ENCODE results near the gene TIMM44.
"Not testable (repeated sequence)": the region's sequence is repeated elsewhere in the genome, so short reads cannot be mapped to it uniquely, and the experiment has no call there.

The TIMM44 gene

DNA sequence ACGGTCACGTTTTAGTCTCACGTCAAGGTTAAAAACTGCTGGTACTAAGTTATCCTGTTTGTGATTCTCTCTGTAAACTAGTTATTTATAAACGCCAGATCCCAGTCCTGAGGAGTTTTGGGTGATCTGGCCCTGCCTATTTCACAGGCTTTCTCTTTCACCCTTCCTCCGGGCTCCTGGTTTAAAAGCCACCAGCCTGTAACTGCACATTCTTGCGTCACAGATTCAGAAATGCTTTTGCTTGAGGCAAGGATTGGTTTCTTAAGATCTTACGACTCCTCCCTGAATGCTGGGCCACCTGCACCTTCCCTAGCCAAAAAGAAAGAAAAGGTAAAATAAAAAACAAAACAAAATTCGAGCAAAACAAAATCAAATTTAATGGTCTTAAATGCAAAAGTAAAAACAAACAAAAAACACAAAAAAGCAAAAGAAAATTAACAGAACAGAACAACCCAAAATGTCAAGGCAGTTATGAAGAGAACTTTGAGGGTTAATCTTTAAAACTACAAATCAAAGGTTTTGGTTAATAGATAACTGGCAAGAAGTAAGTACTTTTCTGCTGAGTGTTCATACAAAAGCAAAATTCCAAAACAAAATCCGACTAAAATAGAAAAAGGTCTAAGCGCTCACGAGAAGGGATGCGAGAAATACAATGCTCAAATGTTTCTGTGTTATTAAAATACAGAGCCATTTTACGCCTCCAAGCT lies 18.6 kb upstream of the TIMM44 start:
- H3K4me3 ChIP-seq (ENCODE audit: low read depth, low read length), result no peak overlapping the region
- TF ChIP-seq, protein P1, sequence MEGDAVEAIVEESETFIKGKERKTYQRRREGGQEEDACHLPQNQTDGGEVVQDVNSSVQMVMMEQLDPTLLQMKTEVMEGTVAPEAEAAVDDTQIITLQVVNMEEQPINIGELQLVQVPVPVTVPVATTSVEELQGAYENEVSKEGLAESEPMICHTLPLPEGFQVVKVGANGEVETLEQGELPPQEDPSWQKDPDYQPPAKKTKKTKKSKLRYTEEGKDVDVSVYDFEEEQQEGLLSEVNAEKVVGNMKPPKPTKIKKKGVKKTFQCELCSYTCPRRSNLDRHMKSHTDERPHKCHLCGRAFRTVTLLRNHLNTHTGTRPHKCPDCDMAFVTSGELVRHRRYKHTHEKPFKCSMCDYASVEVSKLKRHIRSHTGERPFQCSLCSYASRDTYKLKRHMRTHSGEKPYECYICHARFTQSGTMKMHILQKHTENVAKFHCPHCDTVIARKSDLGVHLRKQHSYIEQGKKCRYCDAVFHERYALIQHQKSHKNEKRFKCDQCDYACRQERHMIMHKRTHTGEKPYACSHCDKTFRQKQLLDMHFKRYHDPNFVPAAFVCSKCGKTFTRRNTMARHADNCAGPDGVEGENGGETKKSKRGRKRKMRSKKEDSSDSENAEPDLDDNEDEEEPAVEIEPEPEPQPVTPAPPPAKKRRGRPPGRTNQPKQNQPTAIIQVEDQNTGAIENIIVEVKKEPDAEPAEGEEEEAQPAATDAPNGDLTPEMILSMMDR (IDR thresholded peaks at IDR 0.05; ENCODE audit: low read depth, low read length), result no peak

DNA sequence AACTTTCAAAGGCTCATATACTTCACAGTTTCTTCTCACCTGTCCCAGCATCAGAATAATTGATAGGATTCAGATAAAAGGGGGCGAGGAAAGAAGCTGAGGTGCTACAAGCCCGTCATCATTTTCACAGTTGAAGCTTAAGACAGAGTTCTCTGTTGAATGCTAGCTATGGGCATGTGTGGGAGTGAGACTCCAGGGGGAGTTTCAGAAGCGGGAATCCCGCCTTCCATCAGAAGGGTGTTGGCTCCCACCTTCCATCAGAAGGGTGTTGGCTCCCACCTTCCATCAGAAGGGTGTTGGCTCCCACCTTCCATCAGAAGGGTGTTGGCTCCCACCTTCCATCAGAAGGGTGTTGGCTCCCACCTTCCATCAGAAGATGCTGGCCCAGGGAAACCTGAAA lies 17.6 kb upstream of the TIMM44 start:
- not testable (repeated sequence) for H3K4me3 ChIP-seq (ENCODE audit: low read depth, low read length)

DNA sequence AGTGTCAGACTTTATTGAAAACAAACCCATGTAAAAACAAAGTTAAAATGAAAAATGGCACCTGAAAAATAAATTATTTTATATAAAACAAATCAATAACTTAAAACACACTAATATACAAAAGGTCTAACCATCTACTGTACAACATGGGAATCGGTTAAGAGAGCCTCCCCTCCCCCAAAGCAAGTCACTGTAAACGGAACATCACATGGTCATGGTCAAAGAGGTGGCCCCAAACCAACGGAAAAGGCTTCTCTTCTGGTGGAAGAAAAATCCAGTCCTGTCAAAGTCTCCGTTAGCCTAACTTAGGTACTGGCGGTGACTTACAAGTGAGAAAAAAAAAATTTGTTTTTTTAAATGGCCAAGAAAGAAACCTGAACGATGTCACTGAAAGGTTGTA lies 15.7 kb upstream of the TIMM44 start:
- H3K4me3 ChIP-seq (ENCODE audit: low read depth, low read length), result no peak overlapping the region

DNA sequence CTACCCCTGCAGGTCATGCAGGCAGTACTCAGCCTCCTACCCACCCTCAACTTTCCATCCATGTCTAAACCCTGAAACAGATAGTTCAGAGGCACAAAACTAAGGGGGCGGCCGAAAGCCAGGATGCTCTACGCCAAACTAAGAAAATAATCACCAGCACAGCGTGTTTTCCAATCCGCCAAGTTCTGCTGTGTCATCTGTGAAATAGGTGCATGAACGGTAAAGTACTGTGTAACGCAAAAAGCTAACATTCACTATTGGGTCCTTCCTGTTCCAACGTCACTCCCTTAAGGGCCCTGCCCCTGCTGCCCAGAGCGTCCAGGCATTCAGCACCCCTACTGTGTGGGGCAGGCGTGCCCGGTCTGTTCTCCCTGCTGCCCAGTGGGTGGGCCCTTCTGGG lies 12.2 kb upstream of the TIMM44 start:
- H3K4me3 ChIP-seq (ENCODE audit: low read depth, low read length), result no peak overlapping the region
- TF ChIP-seq, protein P1 (IDR thresholded peaks at IDR 0.05; ENCODE audit: low read depth, low read length), result no peak

More for the DNA sequence above, 15.7 kb upstream of the TIMM44 start:
- TF ChIP-seq, protein P1 (IDR thresholded peaks at IDR 0.05; ENCODE audit: low read depth, low read length), result no peak

DNA sequence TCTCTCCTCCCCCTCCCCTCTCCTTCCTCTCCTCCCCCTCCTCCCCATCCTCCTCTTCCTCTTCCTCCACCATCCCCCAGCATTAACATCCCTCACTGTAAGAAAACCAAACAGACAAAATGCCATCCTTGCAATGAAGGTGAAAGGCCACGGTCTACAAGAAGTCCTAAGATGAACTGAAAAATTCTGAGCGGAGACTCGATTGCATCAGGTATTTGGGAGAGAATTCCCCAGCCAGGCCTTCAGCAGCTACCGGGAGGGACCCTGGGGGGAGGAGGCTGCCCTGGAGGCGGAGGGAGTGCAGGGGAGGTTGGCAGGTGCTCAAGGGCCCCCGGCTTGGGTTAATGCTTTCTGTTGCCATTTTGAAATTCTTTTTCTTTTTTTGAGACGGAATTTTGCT lies 10.1 kb upstream of the TIMM44 start:
- TF ChIP-seq, protein P1 (IDR thresholded peaks at IDR 0.05; ENCODE audit: low read depth, low read length), result no peak

DNA sequence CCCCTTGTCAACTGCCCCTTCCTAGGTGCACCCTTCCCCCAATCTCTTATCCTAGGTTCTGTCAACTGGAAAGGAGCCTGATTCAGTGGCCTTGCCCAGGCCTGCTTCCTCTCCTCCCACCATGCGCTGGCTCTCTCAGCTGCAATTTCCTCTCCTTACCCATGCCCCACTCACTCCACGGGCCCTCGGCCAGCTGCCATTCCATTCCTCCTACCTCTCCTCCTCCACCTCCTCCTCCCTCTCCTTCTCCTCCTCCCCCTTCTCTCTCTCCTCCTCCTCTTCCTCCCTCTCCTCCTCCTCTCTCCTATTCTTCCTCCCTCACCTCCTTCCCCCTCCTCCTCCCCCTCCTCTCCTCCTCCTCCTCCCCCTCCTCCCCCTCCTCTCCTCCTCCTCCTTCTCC lies 9.6 kb upstream of the TIMM44 start:
- no peak overlapping the region for H3K4me3 ChIP-seq (ENCODE audit: low read depth, low read length)
- TF ChIP-seq, protein P1 (IDR thresholded peaks at IDR 0.05; ENCODE audit: low read depth, low read length), result no peak

More for the DNA sequence above, 10.1 kb upstream of the TIMM44 start:
- H3K4me3 ChIP-seq (ENCODE audit: low read depth, low read length), result no peak overlapping the region

DNA sequence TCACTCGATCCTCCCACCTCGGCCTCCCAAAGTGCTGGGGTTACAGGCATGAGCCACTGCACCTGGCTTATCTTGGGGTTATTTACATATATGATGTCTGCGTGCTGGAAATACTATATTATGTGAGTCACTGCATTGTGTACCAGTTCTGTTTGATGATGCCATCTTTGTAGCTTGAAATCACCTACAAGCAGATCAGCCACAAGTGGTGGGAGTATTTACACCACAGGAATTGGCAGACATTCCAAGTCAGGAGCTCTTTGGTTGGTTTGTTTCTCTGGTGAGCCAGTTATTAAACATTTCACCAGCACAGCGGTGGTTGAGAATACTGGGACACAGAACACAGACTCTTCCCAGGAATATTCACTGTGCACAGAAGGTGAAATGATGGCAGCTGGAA lies 4.5 kb upstream of the TIMM44 start:
- H3K4me3 ChIP-seq (ENCODE audit: low read depth, low read length), result no peak overlapping the region
- TF ChIP-seq, protein P1 (IDR thresholded peaks at IDR 0.05; ENCODE audit: low read depth, low read length), result no peak

Data from WI38 (cell line).